Dedifferentiated amniotic fluid mesenchymal stem cell (primary cell): ENCODE data around the gene CDC7.
"Not testable (repeated sequence)": the region's sequence is repeated elsewhere in the genome, so short reads cannot be mapped to it uniquely, and the experiment has no call there.

ENCODE experiments used
- DNase-seq: peaks from one replicate; pipeline ENCODE4 v3.0.0-alpha.2; 2016; ENCODE audit errors: extremely low spot score

Gene CDC7

DNA sequence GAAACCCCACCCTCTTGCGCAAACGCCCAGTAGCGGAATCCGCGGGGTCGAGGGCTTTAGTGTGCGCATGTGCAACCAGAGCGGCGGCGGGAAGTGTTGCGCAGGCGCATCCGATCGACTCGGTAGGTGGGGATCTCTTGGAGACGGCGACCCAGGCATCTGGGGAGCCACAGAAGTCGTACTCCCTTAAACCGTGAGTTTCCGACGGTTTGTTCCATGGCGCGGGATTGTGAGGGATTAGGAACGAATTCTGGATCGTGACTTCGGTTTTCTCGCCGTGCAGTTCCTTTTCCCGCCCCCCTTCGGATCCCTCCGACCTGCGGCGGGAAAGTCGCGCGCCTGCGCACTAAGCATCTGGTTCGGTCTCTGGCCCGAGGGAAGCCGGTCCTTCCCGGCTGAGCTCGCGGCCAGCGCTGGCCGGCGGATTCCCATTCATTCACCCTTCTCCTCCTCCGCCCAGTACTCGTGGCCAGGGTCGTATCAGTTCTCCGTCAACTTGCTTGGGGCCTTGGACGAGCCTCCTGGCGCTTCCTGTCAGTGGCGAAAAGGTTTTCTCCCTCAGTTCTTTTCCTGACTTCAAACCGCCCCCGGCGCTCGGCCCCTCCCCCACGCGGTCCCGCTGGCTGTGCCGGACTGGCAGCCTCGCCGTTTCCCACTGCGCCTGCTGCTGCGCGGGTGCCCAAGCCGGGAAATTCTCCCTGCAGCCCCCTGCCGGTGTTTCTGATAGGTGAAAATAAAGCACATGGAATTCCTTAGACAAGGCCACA, at the start of gene CDC7:
TSS of gene CDC7 (plus strand) at position 96 of the 767 bp plus-strand sequence. CDS start 866 bp downstream, outside the sequence.
- peak; percentile 91 for DNase-seq

DNA sequence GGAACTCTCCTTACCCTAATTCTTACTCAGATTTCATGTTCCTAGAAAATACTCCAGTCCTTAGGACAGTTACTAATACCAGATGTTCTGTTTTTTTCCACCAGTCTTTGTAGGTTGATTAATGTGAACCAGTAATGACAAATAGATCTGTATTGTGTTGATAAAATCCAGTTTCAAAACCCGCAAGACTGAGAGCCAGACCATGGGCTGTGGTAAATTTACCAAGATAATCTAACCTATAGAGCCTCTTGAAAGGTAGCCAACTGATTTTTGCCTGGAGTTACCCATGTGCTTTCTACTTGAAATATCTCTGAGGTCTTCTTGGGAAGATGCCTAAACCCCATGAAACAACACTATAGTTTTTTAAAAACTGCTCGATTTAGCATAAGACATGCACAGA, 46.5 kb upstream of the CDC7 start:
- DNase-seq = no peak

DNA sequence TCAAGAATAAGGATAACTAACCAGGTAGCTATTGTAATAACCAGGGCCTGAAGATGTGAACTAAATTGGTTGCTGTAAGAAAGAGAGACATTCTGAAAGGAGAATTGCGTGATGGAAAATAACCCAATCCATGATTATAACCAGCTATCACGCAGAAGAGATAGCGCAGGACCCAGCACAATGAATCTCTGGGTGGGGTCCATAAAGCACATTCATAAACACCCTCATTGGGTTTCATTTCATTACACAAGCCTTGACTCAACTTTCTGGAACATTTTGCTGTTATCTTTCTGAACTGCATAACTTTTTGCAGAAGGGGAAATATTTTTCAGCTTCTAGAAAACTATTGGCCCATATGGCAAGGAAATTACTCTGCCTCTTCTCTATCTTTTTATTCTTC, 45.3 kb upstream of the CDC7 start:
- DNase-seq = no peak

DNA sequence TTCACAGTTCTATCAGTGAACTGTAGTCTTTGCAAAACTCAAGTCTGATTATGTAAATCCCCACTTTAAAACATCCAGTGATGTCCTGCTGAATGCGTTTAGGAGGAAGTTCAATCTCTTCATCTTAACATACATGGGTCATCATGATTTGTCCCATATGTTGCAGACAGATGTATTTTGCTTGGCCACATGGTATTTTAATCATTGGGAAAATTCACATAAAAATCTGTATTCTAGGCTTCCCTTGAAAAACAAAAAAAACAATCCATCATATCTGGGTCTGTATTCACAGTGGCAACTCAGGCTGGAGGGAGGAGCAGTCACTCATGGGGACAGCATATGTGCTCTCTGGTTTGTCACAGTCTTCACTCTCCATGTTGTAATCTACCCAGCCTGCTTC, 44.8 kb upstream of the CDC7 start:
- no peak for DNase-seq

- DNase-seq = not testable (repeated sequence)
Observed at GRCh38 chr1:91465350-91465749, 35.3 kb upstream of the CDC7 start.

- DNase-seq = no peak
Observed at GRCh38 chr1:91476533-91477217, 24.0 kb upstream of the CDC7 start.

DNA sequence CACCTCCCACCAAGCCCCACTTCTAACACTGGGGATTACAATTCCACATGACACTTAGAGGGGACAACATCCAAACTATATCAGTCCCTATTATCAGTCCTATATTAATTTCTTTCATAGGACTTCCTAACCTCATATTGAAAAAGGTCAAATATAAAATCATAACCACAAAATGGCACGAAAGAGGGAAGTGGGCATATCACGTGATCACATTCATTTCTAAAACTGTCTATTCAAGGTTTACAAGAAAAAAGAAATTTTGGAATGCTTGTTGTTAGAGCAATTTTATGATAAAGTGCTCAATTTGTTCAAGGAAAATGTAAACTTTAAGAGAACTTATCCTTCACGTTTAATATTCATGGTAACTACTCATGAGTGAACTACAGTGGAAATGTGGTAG, 13.2 kb upstream of the CDC7 start:
- DNase-seq = no peak

GRCh38 chr1:91490501-91490900, 10.2 kb upstream of the CDC7 start:
- DNase-seq = no peak

GRCh38 chr1:91498035-91498434, 2.6 kb upstream of the CDC7 start:
- DNase-seq = no peak

- DNase-seq = no peak
Observed at GRCh38 chr1:91498498-91499245, 2.0 kb upstream of the CDC7 start.

GRCh38 chr1:91499346-91499745, 1.3 kb upstream of the CDC7 start:
- no peak for DNase-seq

GRCh38 chr1:91499904-91500755, 521 bp upstream of the CDC7 start:
- DNase-seq = no peak

DNA sequence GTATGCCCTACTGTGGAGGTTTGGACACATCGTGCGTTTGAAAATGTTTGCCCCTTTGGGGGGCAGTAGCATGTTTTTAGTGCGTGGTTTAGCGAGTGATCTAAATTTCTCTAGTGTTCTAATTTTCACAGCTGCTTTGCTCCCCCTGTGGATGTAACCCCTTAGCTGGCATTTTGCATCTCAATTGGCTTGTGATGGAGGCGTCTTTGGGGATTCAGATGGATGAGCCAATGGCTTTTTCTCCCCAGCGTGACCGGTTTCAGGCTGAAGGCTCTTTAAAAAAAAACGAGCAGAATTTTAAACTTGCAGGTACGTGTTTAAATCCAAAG, 836 bp downstream of the CDC7 start:
- no peak for DNase-seq

DNA sequence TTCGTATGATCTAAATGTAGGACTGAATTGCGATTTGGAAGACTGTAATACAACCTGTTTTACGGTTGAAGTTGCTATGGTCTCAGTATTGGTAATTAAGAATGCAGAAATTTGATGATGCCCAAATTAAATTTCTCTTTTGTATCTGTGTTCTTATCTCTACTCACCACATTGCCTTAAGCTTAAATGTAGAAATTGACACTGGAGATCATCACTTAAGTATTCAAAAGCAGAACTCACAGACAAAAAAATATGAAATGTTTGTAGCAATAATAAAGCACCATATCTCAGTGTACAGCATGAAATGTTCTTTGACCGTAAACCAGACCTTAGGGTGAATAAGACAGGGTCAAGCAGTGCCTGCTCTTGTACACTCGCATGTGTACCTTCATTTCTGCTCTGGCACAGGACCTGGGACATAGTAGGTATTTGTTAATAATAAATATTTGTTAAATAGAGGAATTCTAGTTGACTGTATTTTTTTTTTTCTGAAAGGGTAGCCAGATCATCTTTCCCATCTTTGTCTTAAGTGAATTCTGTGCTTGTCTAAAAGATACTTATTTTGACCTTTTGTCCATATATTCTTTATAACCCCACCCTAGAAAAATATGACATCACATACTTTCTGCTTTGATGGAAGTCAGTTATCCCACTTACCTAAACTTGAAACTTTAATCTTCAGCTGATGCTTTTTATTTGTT, 1.5 kb downstream of the CDC7 start:
- no peak for DNase-seq

- no peak for DNase-seq
Observed at GRCh38 chr1:91502672-91503184, 2.1 kb downstream of the CDC7 start.

GRCh38 chr1:91503332-91503900, 2.8 kb downstream of the CDC7 start:
- no peak for DNase-seq

GRCh38 chr1:91503975-91504530, 3.4 kb downstream of the CDC7 start:
- no peak for DNase-seq

GRCh38 chr1:91505086-91505485, 4.4 kb downstream of the CDC7 start:
- DNase-seq = no peak

DNA sequence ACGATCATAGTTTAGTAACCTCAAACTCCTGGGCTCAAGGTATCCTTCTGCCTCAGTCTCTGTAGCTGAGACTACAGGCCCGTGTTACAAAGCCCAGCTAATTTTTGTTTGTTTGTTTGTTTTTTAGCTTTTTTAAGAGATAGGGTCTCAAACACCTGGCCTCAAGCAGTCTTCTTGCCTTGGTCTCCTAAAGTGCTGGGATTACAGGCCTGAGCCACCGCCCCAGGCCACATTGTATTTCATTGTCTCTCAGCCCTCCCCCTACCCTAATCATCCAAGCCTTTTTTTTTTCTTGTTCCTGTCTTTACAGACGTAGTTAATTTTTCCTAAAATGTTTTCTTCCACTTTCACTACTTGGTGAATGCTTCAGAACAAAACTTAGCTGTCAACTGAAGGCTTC, 5.4 kb downstream of the CDC7 start:
- no peak for DNase-seq

DNA sequence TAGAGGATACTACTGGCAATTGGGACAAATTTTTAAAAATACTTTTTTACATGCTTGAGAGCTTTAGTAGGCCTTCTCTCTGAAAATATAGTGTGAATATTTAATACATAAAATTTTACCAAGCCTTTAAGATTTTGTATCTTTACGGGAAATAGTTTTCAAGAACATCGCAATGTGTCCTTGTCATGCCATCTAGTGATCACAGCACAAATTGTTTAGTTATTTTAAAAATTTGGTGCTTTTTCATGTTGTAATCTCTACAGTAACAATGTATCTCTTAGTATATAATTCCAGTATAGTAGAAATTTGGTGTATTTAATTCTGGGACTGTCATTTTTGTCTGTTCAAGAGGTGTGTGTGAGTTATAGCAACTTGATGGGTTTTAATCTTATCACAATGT, 6.7 kb downstream of the CDC7 start:
- DNase-seq = no peak
